Endothelial cell (in vitro differentiated cells): ENCODE results near the gene KXD1. TPM values are rescaled to one million over a fixed set of nuclear protein-coding genes. Genes with fewer than 3 reads are reported as not detected.

Experiments used
- DNase-seq: peaks from one replicate; pipeline ENCODE4 v3.0.0; 2021; ENCODE audit warnings: low spot score
- H3K27ac Mint-ChIP-seq: one replicate; pipeline ENCODE4 v1.8.0; 2021; ENCODE audit warnings: mixed read lengths, inconsistent platforms; ENCODE audit not compliant: unreplicated experiment
- H3K27me3 Mint-ChIP-seq: one replicate; pipeline ENCODE4 v1.8.0; 2021; ENCODE audit warnings: mild to moderate bottlenecking, moderate library complexity, mixed read lengths, inconsistent platforms; ENCODE audit not compliant: unreplicated experiment
- H3K36me3 Mint-ChIP-seq: one replicate; pipeline ENCODE4 v1.8.0; 2021; ENCODE audit warnings: mild to moderate bottlenecking, low read depth, mixed read lengths, inconsistent platforms; ENCODE audit not compliant: unreplicated experiment
- H3K4me1 Mint-ChIP-seq: one replicate; pipeline ENCODE4 v1.8.0; 2021; ENCODE audit warnings: mild to moderate bottlenecking, mixed read lengths, inconsistent platforms; ENCODE audit not compliant: unreplicated experiment
- H3K4me3 Mint-ChIP-seq: one replicate; pipeline ENCODE4 v1.8.0; 2021; ENCODE audit warnings: mild to moderate bottlenecking, mixed read lengths, inconsistent platforms; ENCODE audit not compliant: unreplicated experiment
- H3K9me3 Mint-ChIP-seq: one replicate; pipeline ENCODE4 v1.8.0; 2021; ENCODE audit warnings: mixed read lengths, inconsistent platforms; ENCODE audit not compliant: unreplicated experiment
- total RNA-seq: library from RNA; stranded (reverse); fragmentation: NEBNext Ultra II Directional; extraction: Animal tissue kit (Norgen Biotek cat#: 25700); gene quantifications from one replicate; pipeline ENCODE4 v1.2.1, GENCODE V29; 2021; ENCODE audit not compliant: unreplicated experiment
- TF ChIP-seq, protein P1 (sequence below): fragments of 200-600 bp; sonication (generic); IDR thresholded peaks from one replicate; pipeline ENCODE4 v1.5.0; 2021; ENCODE audit warnings: antibody characterized with exemption; ENCODE audit not compliant: unreplicated experiment

Gene KXD1
- total RNA-seq, 1 donor from 2014 or later = 105 TPM

DNA sequence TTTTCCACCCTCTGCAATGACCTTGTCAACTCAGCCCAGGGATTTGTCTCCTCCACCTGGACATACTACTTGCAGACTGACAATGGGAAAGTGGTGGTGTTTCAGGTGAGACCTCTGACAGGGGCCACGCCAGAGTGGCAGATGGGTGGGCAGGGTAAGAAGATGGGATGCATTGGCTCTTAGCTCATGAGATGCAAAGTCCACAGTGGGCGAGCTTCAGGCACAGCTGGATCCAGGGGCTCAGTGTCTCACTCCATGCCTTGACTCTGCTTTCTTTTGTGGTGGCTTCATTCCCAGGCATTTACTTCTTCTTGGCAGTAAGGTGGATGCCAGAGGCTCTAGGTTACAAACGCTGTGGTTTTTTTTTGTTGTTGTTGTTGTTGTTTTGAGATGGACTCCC lies 58.4 kb downstream of the KXD1 start:
- Mint-ChIP-seq H3K9me3 (no peaks in the 10 kb centered on the region), H3K36me3 (peaks cover 5% of the 10 kb centered on the region), H3K27me3 (peaks cover 18% of the 10 kb centered on the region), H3K4me1 (peaks cover 6% of the 10 kb centered on the region), H3K4me3 (no peak overlapping the region), H3K27ac (no peak overlapping the region)
- TF ChIP-seq, protein P1, sequence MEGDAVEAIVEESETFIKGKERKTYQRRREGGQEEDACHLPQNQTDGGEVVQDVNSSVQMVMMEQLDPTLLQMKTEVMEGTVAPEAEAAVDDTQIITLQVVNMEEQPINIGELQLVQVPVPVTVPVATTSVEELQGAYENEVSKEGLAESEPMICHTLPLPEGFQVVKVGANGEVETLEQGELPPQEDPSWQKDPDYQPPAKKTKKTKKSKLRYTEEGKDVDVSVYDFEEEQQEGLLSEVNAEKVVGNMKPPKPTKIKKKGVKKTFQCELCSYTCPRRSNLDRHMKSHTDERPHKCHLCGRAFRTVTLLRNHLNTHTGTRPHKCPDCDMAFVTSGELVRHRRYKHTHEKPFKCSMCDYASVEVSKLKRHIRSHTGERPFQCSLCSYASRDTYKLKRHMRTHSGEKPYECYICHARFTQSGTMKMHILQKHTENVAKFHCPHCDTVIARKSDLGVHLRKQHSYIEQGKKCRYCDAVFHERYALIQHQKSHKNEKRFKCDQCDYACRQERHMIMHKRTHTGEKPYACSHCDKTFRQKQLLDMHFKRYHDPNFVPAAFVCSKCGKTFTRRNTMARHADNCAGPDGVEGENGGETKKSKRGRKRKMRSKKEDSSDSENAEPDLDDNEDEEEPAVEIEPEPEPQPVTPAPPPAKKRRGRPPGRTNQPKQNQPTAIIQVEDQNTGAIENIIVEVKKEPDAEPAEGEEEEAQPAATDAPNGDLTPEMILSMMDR = no peak
- DNase-seq = no peak

DNA sequence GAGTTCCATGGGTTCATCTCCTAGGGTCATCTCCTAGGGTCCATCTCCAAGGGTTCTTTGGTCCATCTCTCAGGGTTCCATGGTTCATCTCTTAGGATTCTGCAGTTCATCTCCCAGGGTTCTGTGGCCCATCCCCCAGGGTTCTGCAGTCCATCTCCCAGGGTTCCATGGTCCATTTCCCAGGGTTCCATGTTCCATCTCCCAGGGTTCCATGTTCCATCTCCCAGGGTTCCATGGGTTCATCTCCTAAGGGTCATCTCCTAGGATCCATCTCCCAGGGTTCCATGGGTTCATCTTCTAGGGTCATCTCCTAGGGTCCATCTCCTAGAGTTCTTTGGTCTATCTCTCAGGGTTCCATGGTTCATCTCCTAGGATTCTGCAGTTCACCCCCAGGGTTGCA lies 59.9 kb downstream of the KXD1 start:
- Mint-ChIP-seq H3K36me3 (peaks cover 5% of the 10 kb centered on the region), H3K9me3 (no peaks in the 10 kb centered on the region), H3K27ac (no peak overlapping the region), H3K27me3 (peaks cover 15% of the 10 kb centered on the region), H3K4me1 (peaks cover 3% of the 10 kb centered on the region), H3K4me3 (no peak overlapping the region)
- no peak for DNase-seq
- TF ChIP-seq, protein P1 = no peak

DNA sequence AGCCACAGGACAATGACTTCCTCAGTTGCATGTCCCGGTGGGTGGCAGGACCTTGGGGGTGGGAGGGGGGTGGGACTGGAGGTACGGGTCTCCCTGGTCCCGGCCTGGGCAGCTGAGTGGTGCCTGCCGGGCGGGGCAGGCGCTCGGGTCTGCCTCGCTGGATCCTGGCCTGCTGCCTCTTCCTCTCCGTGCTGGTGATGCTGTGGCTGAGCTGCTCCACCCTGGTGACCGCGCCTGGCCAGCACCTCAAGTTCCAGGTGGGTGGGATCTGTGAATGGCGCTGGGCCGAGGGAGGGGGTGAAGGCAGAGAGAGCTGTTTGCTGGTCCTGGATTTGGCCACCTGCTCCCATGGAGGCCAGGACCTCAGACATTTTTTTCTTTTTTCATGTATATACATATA lies 60.6 kb downstream of the KXD1 start:
- H3K27ac Mint-ChIP-seq = no peak overlapping the region
- peaks cover 5% of the 10 kb centered on the region for H3K36me3 Mint-ChIP-seq
- H3K4me1 Mint-ChIP-seq = peaks cover 3% of the 10 kb centered on the region
- TF ChIP-seq, protein P1 = no peak
- no peak for DNase-seq
- H3K9me3 Mint-ChIP-seq = no peaks in the 10 kb centered on the region
- H3K4me3 Mint-ChIP-seq = no peak overlapping the region
- peaks cover 14% of the 10 kb centered on the region for H3K27me3 Mint-ChIP-seq

Other genes starting within 250 kb of the KXD1 start
- 166 TPM for gene LSM4, start 234.8 kb upstream of the KXD1 start, total RNA-seq
- 32.1 TPM for gene PGPEP1, start 217.3 kb upstream of the KXD1 start, total RNA-seq
- 1.3 TPM for gene GDF15, start 171.7 kb upstream of the KXD1 start, total RNA-seq
- gene LRRC25, start 160.2 kb upstream of the KXD1 start, total RNA-seq = not detected
- gene SSBP4, start 138.5 kb upstream of the KXD1 start, total RNA-seq = 60.7 TPM
- 68.5 TPM for gene ISYNA1, start 119.7 kb upstream of the KXD1 start, total RNA-seq
- gene ELL, start 35.8 kb upstream of the KXD1 start, total RNA-seq = 11.0 TPM
- gene FKBP8, start 14.3 kb upstream of the KXD1 start, total RNA-seq = 229 TPM
- 1,465 TPM for gene UBA52, start 14.0 kb downstream of the KXD1 start, total RNA-seq
- 88.8 TPM for gene REX1BD, start 30.9 kb downstream of the KXD1 start, total RNA-seq
- 0.74 TPM for gene CRLF1, start 48.9 kb downstream of the KXD1 start, total RNA-seq
- 0.15 TPM for gene TMEM59L, start 55.0 kb downstream of the KXD1 start, total RNA-seq
- 5.1 TPM for gene KLHL26, start 79.2 kb downstream of the KXD1 start, total RNA-seq
- 17.5 TPM for gene CRTC1, start 125.8 kb downstream of the KXD1 start, total RNA-seq
- gene COMP, start 233.4 kb downstream of the KXD1 start, total RNA-seq = not detected